Measurements from ENCODE around the gene UNKL.

Gene UNKL

DNA sequence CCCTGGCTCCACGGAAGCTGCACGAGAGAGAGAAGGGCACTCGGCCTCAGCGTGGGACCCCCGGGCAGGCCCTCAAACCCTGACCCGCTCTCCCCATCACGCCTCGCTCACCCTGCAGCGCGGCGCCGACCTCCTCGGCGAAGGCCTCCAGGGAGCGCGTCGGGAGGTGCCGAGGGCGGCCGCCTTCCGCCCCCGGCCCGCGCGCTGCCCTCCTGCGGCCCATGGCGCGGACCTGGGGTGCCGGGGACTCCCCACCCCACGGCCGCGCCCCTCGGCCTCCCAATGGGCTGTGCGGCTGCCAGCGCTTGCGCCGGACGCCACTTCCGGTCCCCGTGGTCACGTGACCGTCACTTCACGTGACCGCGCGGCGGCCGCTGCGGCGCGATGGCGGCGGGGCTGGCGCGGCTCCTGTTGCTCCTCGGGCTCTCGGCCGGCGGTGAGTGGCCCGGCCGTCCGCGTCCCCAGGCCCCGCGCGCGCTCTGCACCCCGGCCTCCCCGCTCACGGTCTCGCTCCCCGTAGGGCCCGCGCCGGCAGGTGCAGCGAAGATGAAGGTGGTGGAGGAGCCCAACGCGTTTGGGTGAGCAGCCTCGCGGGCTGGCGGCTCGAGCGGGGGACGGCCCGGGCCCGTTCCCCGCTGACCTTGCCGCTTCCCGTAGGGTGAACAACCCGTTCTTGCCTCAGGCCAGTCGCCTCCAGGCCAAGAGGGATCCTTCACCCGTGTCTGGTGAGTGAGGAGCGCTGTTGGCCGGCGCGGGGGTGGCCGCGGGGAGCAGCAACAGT, 62.7 kb downstream of the UNKL start, which contains the start of the genes GNPTG and TSR3:
Gene GNPTG, plus strand, starts transcription at position 350 of the 781 bp plus-strand sequence. Its CDS starts 35 bp downstream, at position 385.
Gene TSR3, minus strand, starts transcription at position 297 of the 781 bp plus-strand sequence. Its CDS starts 74 bp downstream, at position 223.
- peak; percentile 66 to 75 for DNase-seq (ENCODE audit: low read depth in 2 of 2)

DNA sequence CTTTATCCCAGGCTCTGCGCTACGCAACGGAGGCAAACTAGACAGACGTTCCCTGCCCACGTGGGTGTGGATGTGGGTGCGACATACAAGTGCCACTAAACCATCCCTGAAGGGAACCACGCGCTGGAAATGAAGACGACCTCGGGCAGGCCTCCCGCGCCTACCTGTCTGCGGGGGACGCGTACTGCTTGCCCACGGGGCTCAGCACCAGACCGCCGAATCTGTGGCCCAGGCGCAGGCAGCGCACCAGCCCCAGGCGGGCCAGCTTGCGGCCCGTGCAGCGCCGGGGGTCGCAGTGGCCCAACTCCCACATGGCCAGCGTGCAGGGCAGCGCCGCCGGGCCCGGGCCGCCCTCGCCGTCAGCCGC, 63.3 kb downstream of the UNKL start:
- no peak for DNase-seq (ENCODE audit: low read depth in 2 of 2)

DNA sequence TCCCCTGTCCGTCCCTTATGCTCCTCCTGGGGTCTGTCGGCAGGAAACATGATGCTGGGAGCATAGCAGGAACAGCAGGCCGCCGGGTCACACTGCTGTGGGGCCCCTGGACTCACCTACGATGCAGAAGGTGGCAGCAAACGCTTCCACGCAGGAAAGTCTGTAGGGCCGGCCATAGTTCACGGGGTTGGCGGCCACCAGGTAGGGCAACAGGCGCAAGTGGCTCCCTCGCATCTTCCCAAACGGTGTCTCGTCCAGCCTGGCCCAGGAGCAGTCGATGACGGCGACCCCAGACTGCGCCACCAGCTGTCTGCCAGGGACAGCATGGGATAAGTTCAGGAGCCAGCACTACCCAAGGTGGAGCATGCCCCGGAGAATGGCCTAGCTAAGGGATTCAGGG, 63.8 kb downstream of the UNKL start:
- DNase-seq (ENCODE audit: low read depth in 2 of 2): no peak

- no peak for DNase-seq (ENCODE audit: low read depth in 2 of 2)
Measured at GRCh38 chr16:1349951-1350350, 64.6 kb downstream of the UNKL start.

- no peak for DNase-seq (ENCODE audit: low read depth in 2 of 2)
Measured at GRCh38 chr16:1349351-1349750, 65.2 kb downstream of the UNKL start.

DNA sequence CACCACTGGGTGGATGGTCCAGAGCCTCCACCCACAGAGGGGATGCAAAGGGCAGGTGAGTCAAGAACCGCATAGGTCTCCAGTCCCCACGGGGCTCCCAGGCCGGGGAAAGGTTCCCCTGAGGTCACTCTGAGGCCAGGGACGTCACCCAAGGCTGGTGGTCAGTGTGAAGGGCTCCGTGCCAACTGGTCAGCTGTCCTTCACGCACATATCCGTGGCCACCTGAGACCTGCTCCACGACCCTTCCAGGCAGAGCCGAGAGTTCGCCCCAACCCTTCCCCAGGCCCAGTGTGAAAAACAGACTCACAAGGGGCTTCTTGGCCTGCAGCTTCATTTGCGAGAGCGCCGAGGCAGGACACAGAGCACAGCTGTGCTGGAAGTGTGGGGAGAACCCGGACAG, 65.6 kb downstream of the UNKL start:
- no peak for DNase-seq (ENCODE audit: low read depth in 2 of 2)

DNA sequence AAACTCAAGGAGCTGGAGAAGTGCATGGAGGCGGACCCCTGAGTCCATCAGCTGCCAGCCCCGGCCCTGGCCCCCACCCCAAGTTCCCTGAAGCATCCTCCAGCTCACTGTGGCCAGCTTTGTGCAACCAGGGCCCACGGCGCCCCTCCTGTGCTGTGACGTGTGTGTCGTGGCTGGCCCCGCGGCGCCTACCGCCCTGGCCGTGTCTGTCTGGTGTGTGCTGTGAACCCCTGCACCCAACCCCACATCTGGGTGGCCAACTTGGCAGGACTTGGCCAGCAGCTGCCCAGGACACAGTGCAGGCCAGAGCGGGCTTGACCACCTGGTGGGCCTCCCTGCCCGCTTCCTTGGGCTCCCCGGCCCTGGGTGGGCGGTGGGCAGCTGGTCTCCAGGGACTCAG, 66.1 kb downstream of the UNKL start:
- no peak for DNase-seq (ENCODE audit: low read depth in 2 of 2)

DNA sequence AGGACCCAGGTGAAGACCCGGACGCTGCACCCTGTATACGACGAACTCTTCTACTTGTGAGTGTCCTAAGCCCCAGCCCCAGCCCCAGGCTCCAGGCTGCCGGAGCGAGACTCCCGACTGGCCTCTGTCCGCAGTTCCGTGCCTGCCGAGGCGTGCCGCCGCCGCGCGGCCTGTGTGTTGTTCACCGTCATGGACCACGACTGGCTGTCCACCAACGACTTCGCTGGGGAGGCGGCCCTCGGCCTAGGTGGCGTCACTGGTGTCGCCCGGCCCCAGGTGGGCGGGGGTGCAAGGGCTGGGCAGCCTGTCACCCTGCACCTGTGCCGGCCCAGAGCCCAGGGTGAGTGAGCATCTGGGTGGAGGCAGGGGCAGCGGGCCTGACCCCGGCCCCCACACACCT, 66.5 kb downstream of the UNKL start:
- no peak for DNase-seq (ENCODE audit: low read depth in 2 of 2)

GRCh38 chr16:1347286-1347855, 67.1 kb downstream of the UNKL start:
- DNase-seq (ENCODE audit: low read depth in 2 of 2): no peak

DNA sequence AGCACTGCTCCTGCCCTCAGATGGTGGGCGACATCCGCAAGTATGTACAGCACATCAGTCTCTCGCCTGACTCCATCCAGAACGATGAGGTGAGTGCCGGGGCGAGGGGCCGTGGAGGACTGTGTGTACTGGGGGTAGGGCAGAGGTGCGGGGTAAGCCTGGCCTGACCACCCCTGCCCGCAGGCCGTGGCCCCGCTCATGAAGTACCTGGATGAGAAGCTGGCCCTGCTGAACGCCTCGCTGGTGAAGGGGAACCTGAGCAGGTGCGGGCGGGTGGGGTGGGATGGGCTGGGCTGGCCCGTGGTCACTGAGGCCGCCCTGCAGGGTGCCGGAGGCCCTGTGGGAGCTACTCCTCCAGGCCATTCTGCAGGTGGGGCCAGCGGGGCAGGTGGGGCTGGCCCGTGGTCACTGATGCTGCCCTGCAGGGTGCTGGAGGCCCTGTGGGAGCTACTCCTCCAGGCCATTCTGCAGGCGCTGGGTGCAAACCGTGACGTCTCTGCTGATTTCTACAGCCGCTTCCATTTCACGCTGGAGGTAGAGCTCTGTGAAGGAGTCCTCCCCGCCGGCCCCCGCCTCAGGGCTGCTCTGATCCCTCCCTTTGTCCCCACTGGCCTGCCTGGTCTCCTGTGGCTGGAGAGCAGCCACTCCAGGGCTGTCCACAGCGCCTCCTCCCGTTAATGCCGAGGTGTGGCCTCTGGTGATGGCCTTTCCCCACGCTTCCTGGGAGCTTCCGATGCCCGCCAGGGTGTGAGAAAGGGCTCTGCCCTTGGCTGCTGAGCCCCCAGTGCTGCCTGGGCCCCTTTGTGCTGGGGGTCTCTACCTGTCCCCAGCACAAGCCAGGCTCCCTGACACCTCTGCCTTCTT, 67.8 kb downstream of the UNKL start:
- DNase-seq (ENCODE audit: low read depth in 2 of 2): no peak

- DNase-seq (ENCODE audit: low read depth in 2 of 2): no peak
Measured at GRCh38 chr16:1345651-1346421, 68.7 kb downstream of the UNKL start.

- DNase-seq (ENCODE audit: low read depth in 2 of 2): no peak
Measured at GRCh38 chr16:1345087-1345486, 69.4 kb downstream of the UNKL start.

DNA sequence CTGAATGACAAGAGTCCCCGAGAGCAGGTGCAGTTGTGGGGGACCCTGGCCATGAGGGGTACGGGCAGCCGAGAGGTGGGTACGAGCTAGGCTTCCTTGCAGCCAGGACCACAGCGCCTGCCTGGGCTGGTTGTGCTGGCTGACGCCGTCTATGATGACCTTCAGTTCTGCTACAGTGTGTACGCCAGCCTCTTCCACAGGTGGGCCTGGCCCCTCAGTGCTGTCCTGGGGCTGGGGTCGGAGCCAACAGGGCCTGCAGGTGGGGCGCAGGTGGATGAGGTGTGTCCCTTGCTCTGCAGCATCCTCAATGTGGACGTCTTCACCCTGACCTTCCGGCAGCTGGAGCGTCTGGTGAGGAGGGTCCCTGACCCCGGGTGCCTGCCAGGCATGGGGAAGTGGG, 70.0 kb downstream of the UNKL start:
- DNase-seq (ENCODE audit: low read depth in 2 of 2): no peak

- DNase-seq (ENCODE audit: low read depth in 2 of 2): no peak
Measured at GRCh38 chr16:1343428-1344242, 70.9 kb downstream of the UNKL start.

DNA sequence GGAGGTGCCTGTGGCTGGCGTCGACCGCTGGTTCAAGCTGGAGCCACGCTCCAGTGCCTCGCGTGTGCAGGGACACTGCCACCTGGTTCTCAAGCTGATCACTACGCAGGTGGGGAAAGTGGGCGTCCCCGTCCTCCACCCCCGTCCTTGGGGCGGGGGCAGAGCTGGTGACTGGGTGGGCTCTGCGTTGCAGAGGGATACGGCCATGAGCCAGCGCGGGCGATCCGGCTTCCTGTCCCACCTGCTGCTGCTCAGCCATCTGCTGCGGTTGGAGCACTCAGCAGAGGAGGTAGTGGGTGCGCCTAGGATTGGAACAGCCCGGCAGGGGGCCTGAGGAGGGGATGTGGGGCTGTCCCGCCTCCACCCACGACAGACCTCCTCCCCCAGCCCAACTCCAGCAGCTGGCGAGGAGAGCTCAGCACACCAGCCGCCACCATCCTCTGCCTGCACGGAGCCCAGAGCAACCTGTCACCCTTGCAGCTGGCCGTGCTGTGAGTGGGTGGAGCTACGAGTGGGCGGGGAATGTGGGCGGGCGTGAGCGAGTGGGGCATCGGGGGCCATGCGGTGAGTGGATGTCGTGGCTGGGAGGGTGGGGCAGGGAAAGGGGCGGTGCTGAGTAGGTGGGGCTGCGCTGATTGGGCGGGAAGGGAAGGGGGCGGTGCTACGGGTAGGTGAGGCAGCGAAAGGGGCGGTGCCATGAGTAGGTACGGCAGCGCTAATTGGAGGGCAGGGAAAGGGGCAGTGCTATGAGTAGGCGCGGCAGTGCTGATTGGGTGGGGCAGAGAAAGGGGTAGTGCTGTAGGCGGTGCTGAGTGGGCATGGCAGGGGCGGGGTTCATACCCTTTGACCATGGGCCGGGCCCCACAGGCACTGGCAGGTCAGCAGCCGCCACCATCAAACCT, 71.7 kb downstream of the UNKL start:
- peak; percentile 87 to 90 for DNase-seq (ENCODE audit: low read depth in 2 of 2)

- no peak for DNase-seq (ENCODE audit: low read depth in 2 of 2)
Measured at GRCh38 chr16:1341495-1342420, 72.7 kb downstream of the UNKL start.

DNA sequence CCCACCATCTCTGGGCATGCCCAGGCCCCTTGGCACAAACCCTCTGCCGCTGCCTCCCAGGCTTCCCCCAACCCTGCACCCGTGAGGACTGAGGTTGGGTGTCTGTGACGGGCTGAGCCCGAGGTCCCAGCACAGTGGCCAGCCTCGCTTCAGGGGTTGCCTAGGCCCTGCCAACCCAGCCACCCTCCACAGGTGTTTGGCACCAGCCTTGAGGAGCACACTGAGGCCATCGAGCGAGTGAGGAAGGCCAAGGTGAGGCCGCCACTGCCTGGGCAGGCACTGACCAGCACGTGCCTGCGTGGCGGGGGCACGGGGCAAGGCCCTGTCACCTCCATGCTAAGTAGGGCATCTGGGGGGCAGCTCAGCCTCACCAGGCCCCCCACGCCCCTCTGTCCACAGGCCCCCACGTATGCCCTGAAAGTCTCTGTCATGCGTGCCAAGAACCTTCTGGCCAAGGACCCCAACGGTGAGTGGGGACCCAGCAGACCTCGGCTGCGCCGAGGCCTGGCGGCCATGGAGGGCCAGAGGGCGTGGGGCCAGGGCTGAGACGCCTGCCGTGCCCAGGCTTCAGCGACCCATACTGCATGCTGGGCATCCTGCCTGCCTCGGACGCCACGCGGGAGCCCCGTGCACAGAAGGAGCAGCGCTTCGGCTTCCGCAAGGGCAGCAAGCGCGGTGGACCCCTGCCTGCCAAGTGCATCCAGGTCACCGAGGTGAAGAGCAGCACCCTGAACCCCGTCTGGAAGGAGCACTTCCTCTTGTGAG, 73.6 kb downstream of the UNKL start:
- DNase-seq (ENCODE audit: low read depth in 2 of 2): no peak

Data from stimulated activated CD4-positive, alpha-beta T cell treated with anti-CD3 and anti-CD28 coated beads, Interleukin-1b, Interleukin-23, amount 100 ng/mL, for 1 hour (primary cell).